H9 (cell line): ENCODE results near the gene GNA12. TPM values are rescaled to one million over a fixed set of nuclear protein-coding genes. Genes with fewer than 3 reads are reported as not detected.

ENCODE experiments used
- DNase-seq: peaks from one replicate; pipeline ENCODE4 v3.0.0-alpha.2; 2017
- H2AFZ ChIP-seq: one replicate; pipeline ENCODE4 v1.6.1; 2013; ENCODE audit warnings: mild to moderate bottlenecking, low read length, control low read depth, moderate library complexity
- H2AK5ac ChIP-seq: 2 replicates; pipeline ENCODE4 v1.6.1; 2013; ENCODE audit warnings: low read length, control low read depth, mixed read lengths; ENCODE audit not compliant: insufficient read length
- H2BK120ac ChIP-seq: one replicate; pipeline ENCODE4 v1.6.1; 2013; ENCODE audit warnings: low read depth, mild to moderate bottlenecking, low read length, control low read depth, inconsistent platforms; ENCODE audit not compliant: poor library complexity, severe bottlenecking
- H2BK12ac ChIP-seq: 2 replicates; pipeline ENCODE4 v1.6.1; 2013; ENCODE audit warnings: low read length, control low read depth, mixed read lengths, low read depth; ENCODE audit not compliant: insufficient read length
- H2BK15ac ChIP-seq: 2 replicates; pipeline ENCODE4 v1.6.1; 2013; ENCODE audit warnings: low read depth, low read length, control low read depth
- H2BK20ac ChIP-seq: one replicate; pipeline ENCODE4 v1.6.1; 2013; ENCODE audit warnings: low read depth, mild to moderate bottlenecking, low read length, control low read depth, inconsistent platforms; ENCODE audit not compliant: poor library complexity, severe bottlenecking
- H2BK5ac ChIP-seq: 2 replicates; pipeline ENCODE4 v1.6.1; 2013; ENCODE audit warnings: low read length, control low read depth, mixed read lengths; ENCODE audit not compliant: insufficient read length
- H3K14ac ChIP-seq: 2 replicates; pipeline ENCODE4 v1.6.1; 2013; ENCODE audit warnings: low read length, control low read depth; ENCODE audit not compliant: insufficient read depth
- H3K18ac ChIP-seq: 2 replicates; pipeline ENCODE4 v1.6.1; 2013; ENCODE audit warnings: low read depth, mild to moderate bottlenecking, mixed read lengths, low read length, control low read depth; ENCODE audit not compliant: insufficient read length
- H3K23ac ChIP-seq: 2 replicates; pipeline ENCODE4 v1.6.1; 2013; ENCODE audit warnings: low read length, control low read depth, mixed read lengths, low read depth; ENCODE audit not compliant: insufficient read length
- H3K23me2 ChIP-seq: 2 replicates; pipeline ENCODE4 v1.6.1; 2013; ENCODE audit warnings: low read depth, mild to moderate bottlenecking, mixed read lengths, low read length, control low read depth; ENCODE audit not compliant: insufficient read length, poor library complexity, severe bottlenecking
- H3K27ac ChIP-seq: 2 replicates; pipeline ENCODE4 v1.5.1; 2013; ENCODE audit warnings: low read length, control low read depth, mixed read lengths, low read depth; ENCODE audit not compliant: insufficient read length
- H3K27me3 ChIP-seq: 2 replicates; pipeline ENCODE4 v1.6.1; 2013; ENCODE audit warnings: low read length, control low read depth, inconsistent platforms; ENCODE audit not compliant: insufficient read depth
- H3K4ac ChIP-seq: 2 replicates; pipeline ENCODE4 v1.6.1; 2013; ENCODE audit warnings: low read depth, mild to moderate bottlenecking, control low read depth, inconsistent platforms, low read length, moderate library complexity
- H3K4me1 ChIP-seq: 2 replicates; pipeline ENCODE4 v1.6.1; 2013; ENCODE audit warnings: low read length, control low read depth, inconsistent platforms; ENCODE audit not compliant: insufficient read depth
- H3K4me2 ChIP-seq: 2 replicates; pipeline ENCODE4 v1.6.1; 2013; ENCODE audit warnings: low read length, control low read depth, mixed read lengths; ENCODE audit not compliant: insufficient read length, insufficient read depth
- H3K56ac ChIP-seq: 2 replicates; pipeline ENCODE4 v1.6.1; 2013; ENCODE audit warnings: low read depth, mild to moderate bottlenecking, mixed read lengths, low read length, control low read depth; ENCODE audit not compliant: insufficient read length
- H3K79me1 ChIP-seq: 2 replicates; pipeline ENCODE4 v1.6.1; 2013; ENCODE audit warnings: low read depth, mild to moderate bottlenecking, moderate library complexity, low read length, control low read depth, inconsistent platforms; ENCODE audit not compliant: insufficient read depth, poor library complexity, severe bottlenecking
- H3K79me2 ChIP-seq: 2 replicates; pipeline ENCODE4 v1.6.1; 2013; ENCODE audit warnings: low read length, control low read depth, inconsistent platforms; ENCODE audit not compliant: insufficient read depth
- H3K9ac ChIP-seq: 2 replicates; pipeline ENCODE4 v1.6.1; 2013; ENCODE audit warnings: low read length, control low read depth, mixed read lengths; ENCODE audit not compliant: insufficient read length; ENCODE audit errors: extremely low read depth
- H3K9me3 ChIP-seq: one replicate; pipeline ENCODE4 v1.6.1; 2013; ENCODE audit warnings: low read depth, low read length, inconsistent platforms; ENCODE audit not compliant: control insufficient read depth
- H3T11ph ChIP-seq: one replicate; pipeline ENCODE4 v1.6.1; 2013; ENCODE audit warnings: mild to moderate bottlenecking, low read length, control low read depth, inconsistent platforms
- H4K20me1 ChIP-seq: one replicate; pipeline ENCODE4 v1.6.1; 2013; ENCODE audit not compliant: control insufficient read depth, insufficient read length, insufficient read depth
- H4K5ac ChIP-seq: 2 replicates; pipeline ENCODE4 v1.6.1; 2013; ENCODE audit warnings: low read depth, mild to moderate bottlenecking, mixed read lengths, low read length, control low read depth; ENCODE audit not compliant: insufficient read length
- H4K8ac ChIP-seq: replicated peaks from 2 replicates; pipeline ENCODE4 v1.6.1; 2013; ENCODE audit warnings: low read length, control low read depth, mixed read lengths, low read depth; ENCODE audit not compliant: insufficient read length
- H4K91ac ChIP-seq: 2 replicates; pipeline ENCODE4 v1.6.1; 2013; ENCODE audit warnings: low read depth, mild to moderate bottlenecking, moderate library complexity, mixed read lengths, low read length, control low read depth; ENCODE audit not compliant: insufficient read length
- H3K27ac Mint-ChIP-seq, 3 experiments: 2 replicates in 2 of 3; 3 replicates in 1 of 3; pipeline ENCODE4 v1.8.0; 2020 to 2021; ENCODE audit warnings: mixed read lengths in 3 of 3, mild to moderate bottlenecking in 1 of 3, moderate library complexity in 1 of 3
- H3K27me3 Mint-ChIP-seq: 2 replicates; pipeline ENCODE4 v1.8.0; 2021; ENCODE audit warnings: low read depth, mild to moderate bottlenecking, moderate library complexity, mixed read lengths
- H3K36me3 Mint-ChIP-seq, 3 experiments: 2 replicates in 2 of 3; 3 replicates in 1 of 3; pipeline ENCODE4 v1.8.0; 2020 to 2021; ENCODE audit warnings: low read depth in 3 of 3, mixed read lengths in 3 of 3; ENCODE audit not compliant: insufficient read depth in 1 of 3
- H3K4me1 Mint-ChIP-seq, 2 experiments: 2 replicates each; pipeline ENCODE4 v1.8.0; 2020; ENCODE audit warnings: mixed read lengths in 2 of 2
- H3K4me3 Mint-ChIP-seq, 2 experiments: 2 replicates in 1 of 2; 3 replicates in 1 of 2; pipeline ENCODE4 v1.8.0; 2020 to 2021; ENCODE audit warnings: mild to moderate bottlenecking in 2 of 2, mixed read lengths in 2 of 2, moderate library complexity in 1 of 2
- H3K9me3 Mint-ChIP-seq, 2 experiments: 2 replicates in 1 of 2; 3 replicates in 1 of 2; pipeline ENCODE4 v1.8.0; 2020; ENCODE audit warnings: mild to moderate bottlenecking in 2 of 2, mixed read lengths in 2 of 2, moderate library complexity in 1 of 2
- WGBS: extraction: QIAGEN DNeasy Blood & Tissue Kit; methylation state at CpG from one replicate; pipeline ENCODE4 v1.1.7; 2013; ENCODE audit warnings: missing lambda C conversion rate, low lambda C conversion rate, mixed read lengths; ENCODE audit not compliant: insufficient read length; ENCODE audit errors: extremely low coverage; 5-methylcytosine and 5-hydroxymethylcytosine counted together
- total RNA-seq: library from RNA; stranded (reverse); gene quantifications from 2 replicates; pipeline ENCODE4 v1.2.1, GENCODE V29; 2021
- TF ChIP-seq, protein P1 (sequence below): fragments of 200-600 bp; sonication (generic); conservative IDR thresholded peaks from 3 replicates; pipeline ENCODE4 v1.8.0; 2021; ENCODE audit warnings: antibody characterized with exemption, mild to moderate bottlenecking

Gene GNA12
- total RNA-seq, 1 experiment from 2014 or later: 60.2 TPM

DNA sequence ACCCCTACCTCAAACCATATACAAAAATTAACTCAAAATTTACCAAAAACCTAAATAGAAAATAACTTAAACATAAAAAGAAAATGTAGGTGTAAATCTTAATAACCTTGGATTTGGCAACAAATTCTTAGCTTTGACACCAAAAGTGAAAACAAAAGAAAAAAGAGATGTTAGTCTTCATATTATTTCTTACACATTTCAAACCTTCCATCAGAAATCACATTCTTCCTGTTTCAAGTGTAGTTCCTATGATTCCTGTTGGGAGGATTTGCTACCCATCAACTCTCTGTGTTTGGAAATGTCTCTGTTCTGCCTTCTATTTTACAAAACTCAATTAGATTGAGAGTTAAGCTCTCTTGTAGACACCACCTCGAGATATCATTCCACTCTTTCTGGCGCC is 62.0 kb downstream of the GNA12 start:
- H3K14ac ChIP-seq: no peak overlapping the region
- DNase-seq: no peak
- no CpG with 5 or more reads among the region's 2 CpGs for WGBS

More for the DNA sequence above, 62.0 kb downstream of the GNA12 start:
- Histone ChIP-seq H4K5ac (no peak overlapping the region), H3K4me1 (peaks cover 3% of the 10 kb centered on the region; the same call in 1 of the 2 replicates), H4K8ac (no peak overlapping the region), H3T11ph (no peak overlapping the region), H4K20me1 (no peaks in the 10 kb centered on the region), H4K91ac (no peak overlapping the region), H2BK15ac (no peak overlapping the region), H2BK12ac (no peak overlapping the region), H2AK5ac (no peak overlapping the region), H3K27me3 (no peaks in the 10 kb centered on the region), H2BK20ac (no peak overlapping the region), H3K79me2 (peaks cover 2% of the 10 kb centered on the region; the same call in 1 of the 2 replicates), H3K27ac (no peak overlapping the region), H3K9ac (no peak overlapping the region), H3K23ac (no peak overlapping the region), H2BK120ac (no peak overlapping the region), H2BK5ac (no peak overlapping the region), H3K4ac (no peak overlapping the region), H3K56ac (no peak overlapping the region), H3K9me3 (no peaks in the 10 kb centered on the region), H3K79me1 (no peaks in the 10 kb centered on the region), H2AFZ (no peak overlapping the region), H3K18ac (no peak overlapping the region), H3K4me2 (no peak overlapping the region), H3K23me2 (no peaks in the 10 kb centered on the region)
- peaks cover 28 to 31% (median 30%) of the 10 kb centered on the region in 3 experiments; a peak in 6 of 7 replicates for H3K36me3 Mint-ChIP-seq
- H3K9me3 Mint-ChIP-seq: peaks cover 0 to 7% of the 10 kb centered on the region in 2 experiments; a peak in 2 of 5 replicates
- H3K27me3 Mint-ChIP-seq: no peaks in the 10 kb centered on the region
- TF ChIP-seq, protein P1, sequence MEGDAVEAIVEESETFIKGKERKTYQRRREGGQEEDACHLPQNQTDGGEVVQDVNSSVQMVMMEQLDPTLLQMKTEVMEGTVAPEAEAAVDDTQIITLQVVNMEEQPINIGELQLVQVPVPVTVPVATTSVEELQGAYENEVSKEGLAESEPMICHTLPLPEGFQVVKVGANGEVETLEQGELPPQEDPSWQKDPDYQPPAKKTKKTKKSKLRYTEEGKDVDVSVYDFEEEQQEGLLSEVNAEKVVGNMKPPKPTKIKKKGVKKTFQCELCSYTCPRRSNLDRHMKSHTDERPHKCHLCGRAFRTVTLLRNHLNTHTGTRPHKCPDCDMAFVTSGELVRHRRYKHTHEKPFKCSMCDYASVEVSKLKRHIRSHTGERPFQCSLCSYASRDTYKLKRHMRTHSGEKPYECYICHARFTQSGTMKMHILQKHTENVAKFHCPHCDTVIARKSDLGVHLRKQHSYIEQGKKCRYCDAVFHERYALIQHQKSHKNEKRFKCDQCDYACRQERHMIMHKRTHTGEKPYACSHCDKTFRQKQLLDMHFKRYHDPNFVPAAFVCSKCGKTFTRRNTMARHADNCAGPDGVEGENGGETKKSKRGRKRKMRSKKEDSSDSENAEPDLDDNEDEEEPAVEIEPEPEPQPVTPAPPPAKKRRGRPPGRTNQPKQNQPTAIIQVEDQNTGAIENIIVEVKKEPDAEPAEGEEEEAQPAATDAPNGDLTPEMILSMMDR: no peak
- no peak overlapping the region for H3K27ac Mint-ChIP-seq
- no peak overlapping the region for H3K4me3 Mint-ChIP-seq
- peaks cover 21 to 23% of the 10 kb centered on the region in 2 experiments for H3K4me1 Mint-ChIP-seq
